Measurements from ENCODE around the gene RHBDL1. TPM values are rescaled to one million over a fixed set of nuclear protein-coding genes. Genes with fewer than 3 reads are reported as not detected.
"Not testable (repeated sequence)": the region's sequence is repeated elsewhere in the genome, so short reads cannot be mapped to it uniquely, and the experiment has no call there.

Gene RHBDL1
- total RNA-seq, 1 experiment from 2014 or later, result 1.5 TPM

- CTCF ChIA-PET, result interaction anchor here (0.7 to 2.2 kb wide), 2 partner anchors 9 to 141 kb away, joined by 3 to 8 read pairs; no protein-coding TSS in a partner anchor
- intact Hi-C loops (cut with micrococcal nuclease; ENCODE audit: unreplicated experiment), result loop anchor here (5.0 to 10.0 kb wide), 2 partner anchors 76 to 344 kb away; partner anchors contain the start of genes CHTF18 and RPUSD1
- Histone ChIP-seq H3K27me3 (replicated peaks; ENCODE audit: insufficient read depth, low read depth, low read length, poor library complexity) (peaks cover 30% of the 10 kb centered on the region), H3K27ac (ENCODE audit: low read depth, low read length, poor library complexity, severe bottlenecking) (no peak overlapping the region), H3K9me3 (ENCODE audit: low read depth, low read length, poor library complexity, severe bottlenecking) (no peaks in the 10 kb centered on the region), H3K4me3 (ENCODE audit: low read depth, low read length, poor library complexity, severe bottlenecking) (no peak overlapping the region), H3K36me3 (ENCODE audit: insufficient read depth, low read length, poor library complexity, severe bottlenecking) (no peaks in the 10 kb centered on the region), H3K4me1 (ENCODE audit: insufficient read depth, low read length, poor library complexity, severe bottlenecking) (no peaks in the 10 kb centered on the region)
- no TSS peak for BruUV-seq (replicated peaks)
- DNase-seq (ENCODE audit: low spot score), result no peak
- no peak for TF ChIP-seq EZH2 (IDR thresholded peaks at IDR 0.05; ENCODE audit: borderline replicate concordance, low read depth, low read length, poor library complexity, severe bottlenecking)
- no peak for TF ChIP-seq CTCF (conservative IDR thresholded peaks at IDR 0.05; ENCODE audit: low read depth, low read length)
- POLR2A ChIA-PET (ENCODE audit: low non-redundant PET), result no interaction called here
Observed at GRCh38 chr16:711084-711483, 35.6 kb downstream of the RHBDL1 start.

- intact Hi-C loops (cut with micrococcal nuclease; ENCODE audit: unreplicated experiment), result loop anchor here (5.0 to 10.0 kb wide), 2 partner anchors 76 to 343 kb away; partner anchors contain the start of genes CHTF18 and RPUSD1
- no peak overlapping the region for H3K27ac ChIP-seq (ENCODE audit: low read depth, low read length, poor library complexity, severe bottlenecking)
- H3K4me3 ChIP-seq (ENCODE audit: low read depth, low read length, poor library complexity, severe bottlenecking), result no peak overlapping the region
- H3K9me3 ChIP-seq (ENCODE audit: low read depth, low read length, poor library complexity, severe bottlenecking), result no peaks in the 10 kb centered on the region
- no peaks in the 10 kb centered on the region for H3K4me1 ChIP-seq (ENCODE audit: insufficient read depth, low read length, poor library complexity, severe bottlenecking)
- no peaks in the 10 kb centered on the region for H3K36me3 ChIP-seq (ENCODE audit: insufficient read depth, low read length, poor library complexity, severe bottlenecking)
- BruUV-seq (replicated peaks), result no TSS peak
- POLR2A ChIA-PET (ENCODE audit: low non-redundant PET), result interaction anchor here (0.6 kb wide), 1 partner anchor 108 kb away, joined by 3 read pairs; no protein-coding TSS in a partner anchor
- CTCF ChIA-PET, result interaction anchor here (0.6 to 1.3 kb wide), 7 partner anchors 9 to 320 kb away, joined by 3 to 12 read pairs (median 3); partner anchors contain the start of gene ANTKMT
- DNase-seq (ENCODE audit: low spot score), result peak; percentile 72
- peaks cover 30% of the 10 kb centered on the region for H3K27me3 ChIP-seq (replicated peaks; ENCODE audit: insufficient read depth, low read depth, low read length, poor library complexity)
- peak; percentile 89 for TF ChIP-seq CTCF (conservative IDR thresholded peaks at IDR 0.05; ENCODE audit: low read depth, low read length)
- no peak for TF ChIP-seq EZH2 (IDR thresholded peaks at IDR 0.05; ENCODE audit: borderline replicate concordance, low read depth, low read length, poor library complexity, severe bottlenecking)
Observed at GRCh38 chr16:711548-712320, 36.3 kb downstream of the RHBDL1 start.

- H3K36me3 ChIP-seq (ENCODE audit: insufficient read depth, low read length, poor library complexity, severe bottlenecking); H3K4me1 ChIP-seq (ENCODE audit: insufficient read depth, low read length, poor library complexity, severe bottlenecking); BruUV-seq (replicated peaks); H3K27ac ChIP-seq (ENCODE audit: low read depth, low read length, poor library complexity, severe bottlenecking); H3K9me3 ChIP-seq (ENCODE audit: low read depth, low read length, poor library complexity, severe bottlenecking); POLR2A ChIA-PET (ENCODE audit: low non-redundant PET); H3K4me3 ChIP-seq (ENCODE audit: low read depth, low read length, poor library complexity, severe bottlenecking): not testable (repeated sequence)
- CTCF ChIA-PET, result interaction anchor here (0.6 to 1.3 kb wide), 7 partner anchors 8 to 321 kb away, joined by 3 to 12 read pairs (median 3); partner anchors contain the start of gene ANTKMT
- peaks cover 35% of the 10 kb centered on the region for H3K27me3 ChIP-seq (replicated peaks; ENCODE audit: insufficient read depth, low read depth, low read length, poor library complexity)
- DNase-seq (ENCODE audit: low spot score), result peak; percentile 85
- intact Hi-C loops (cut with micrococcal nuclease; ENCODE audit: unreplicated experiment), result loop anchor here (5.0 to 10.0 kb wide), 2 partner anchors 75 to 342 kb away; partner anchors contain the start of genes CHTF18 and RPUSD1
- TF ChIP-seq CTCF (conservative IDR thresholded peaks at IDR 0.05; ENCODE audit: low read depth, low read length), result peak; percentile 55
Observed at GRCh38 chr16:712740-713250, 37.3 kb downstream of the RHBDL1 start.
